PFSK-1 (cell line): Measurements from ENCODE around the gene MAN1A2.

Experiments used
- FOXP2 ChIP-seq: optimal IDR thresholded peaks from 2 replicates; pipeline ENCODE3; 2011; ENCODE audit warnings: borderline replicate concordance, control low read depth, inconsistent platforms; ENCODE audit not compliant: insufficient read depth; ENCODE audit errors: extremely low read length, extremely low read depth
- POLR2AphosphoS5 ChIP-seq: IDR thresholded peaks from 2 replicates; pipeline ENCODE4 v1.6.1; 2012; ENCODE audit warnings: low read depth, mild to moderate bottlenecking, control low read depth, low read length, moderate library complexity
- SIN3A ChIP-seq: IDR thresholded peaks from 2 replicates; pipeline ENCODE4 v1.6.1; 2012; ENCODE audit warnings: mild to moderate bottlenecking, low read length, moderate library complexity, borderline replicate concordance; ENCODE audit not compliant: insufficient read depth
- TAF1 ChIP-seq: IDR thresholded peaks from 2 replicates; pipeline ENCODE4 v1.6.1; 2012; ENCODE audit warnings: low read length, control low read depth, borderline replicate concordance; ENCODE audit not compliant: insufficient read depth
- TF ChIP-seq, protein P1 (sequence below), 2 experiments: IDR thresholded peaks; 2 replicates each; pipeline versions ENCODE4 v1.6.1 to v1.8.0; 2011 to 2012; ENCODE audit warnings: low read depth in 2 of 2, low read length in 2 of 2, control low read depth in 1 of 2, inconsistent platforms in 1 of 2, mild to moderate bottlenecking in 1 of 2, moderate library complexity in 1 of 2; ENCODE audit not compliant: insufficient read depth in 1 of 2

The MAN1A2 gene

GRCh38 chr1:117523111-117523510, 155.9 kb downstream of the MAN1A2 start:
- no peak for TF ChIP-seq TAF1
- TF ChIP-seq, protein P1, sequence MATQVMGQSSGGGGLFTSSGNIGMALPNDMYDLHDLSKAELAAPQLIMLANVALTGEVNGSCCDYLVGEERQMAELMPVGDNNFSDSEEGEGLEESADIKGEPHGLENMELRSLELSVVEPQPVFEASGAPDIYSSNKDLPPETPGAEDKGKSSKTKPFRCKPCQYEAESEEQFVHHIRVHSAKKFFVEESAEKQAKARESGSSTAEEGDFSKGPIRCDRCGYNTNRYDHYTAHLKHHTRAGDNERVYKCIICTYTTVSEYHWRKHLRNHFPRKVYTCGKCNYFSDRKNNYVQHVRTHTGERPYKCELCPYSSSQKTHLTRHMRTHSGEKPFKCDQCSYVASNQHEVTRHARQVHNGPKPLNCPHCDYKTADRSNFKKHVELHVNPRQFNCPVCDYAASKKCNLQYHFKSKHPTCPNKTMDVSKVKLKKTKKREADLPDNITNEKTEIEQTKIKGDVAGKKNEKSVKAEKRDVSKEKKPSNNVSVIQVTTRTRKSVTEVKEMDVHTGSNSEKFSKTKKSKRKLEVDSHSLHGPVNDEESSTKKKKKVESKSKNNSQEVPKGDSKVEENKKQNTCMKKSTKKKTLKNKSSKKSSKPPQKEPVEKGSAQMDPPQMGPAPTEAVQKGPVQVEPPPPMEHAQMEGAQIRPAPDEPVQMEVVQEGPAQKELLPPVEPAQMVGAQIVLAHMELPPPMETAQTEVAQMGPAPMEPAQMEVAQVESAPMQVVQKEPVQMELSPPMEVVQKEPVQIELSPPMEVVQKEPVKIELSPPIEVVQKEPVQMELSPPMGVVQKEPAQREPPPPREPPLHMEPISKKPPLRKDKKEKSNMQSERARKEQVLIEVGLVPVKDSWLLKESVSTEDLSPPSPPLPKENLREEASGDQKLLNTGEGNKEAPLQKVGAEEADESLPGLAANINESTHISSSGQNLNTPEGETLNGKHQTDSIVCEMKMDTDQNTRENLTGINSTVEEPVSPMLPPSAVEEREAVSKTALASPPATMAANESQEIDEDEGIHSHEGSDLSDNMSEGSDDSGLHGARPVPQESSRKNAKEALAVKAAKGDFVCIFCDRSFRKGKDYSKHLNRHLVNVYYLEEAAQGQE (IDR thresholded peaks at IDR 0.05; ENCODE audit: insufficient read depth in 1 of 2, low read depth in 2 of 2, low read length in 2 of 2): no peak
- no peak for TF ChIP-seq FOXP2
- TF ChIP-seq SIN3A: no peak
- TF ChIP-seq POLR2AphosphoS5: no peak

DNA sequence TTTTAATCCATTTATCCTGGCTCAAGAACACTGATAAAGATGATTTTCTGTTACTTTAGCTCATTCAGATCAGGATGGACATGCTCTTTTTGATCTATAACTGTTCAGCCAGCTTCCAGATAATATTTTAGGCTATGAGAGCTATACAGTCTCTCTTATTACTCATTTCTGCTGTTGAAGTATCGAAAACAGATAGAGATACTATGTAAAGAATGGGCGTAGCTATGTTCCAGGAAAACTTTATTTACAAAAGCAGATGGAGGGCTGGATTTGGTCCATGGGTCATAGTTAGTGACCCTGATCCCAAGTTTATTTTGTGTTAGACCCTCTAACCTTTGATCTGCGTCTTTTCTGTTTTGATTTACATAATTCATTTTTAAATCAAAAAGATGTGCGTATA, 159.8 kb downstream of the MAN1A2 start:
- TF ChIP-seq, protein P1 (IDR thresholded peaks at IDR 0.05; ENCODE audit: insufficient read depth in 1 of 2, low read depth in 2 of 2, low read length in 2 of 2): no peak

DNA sequence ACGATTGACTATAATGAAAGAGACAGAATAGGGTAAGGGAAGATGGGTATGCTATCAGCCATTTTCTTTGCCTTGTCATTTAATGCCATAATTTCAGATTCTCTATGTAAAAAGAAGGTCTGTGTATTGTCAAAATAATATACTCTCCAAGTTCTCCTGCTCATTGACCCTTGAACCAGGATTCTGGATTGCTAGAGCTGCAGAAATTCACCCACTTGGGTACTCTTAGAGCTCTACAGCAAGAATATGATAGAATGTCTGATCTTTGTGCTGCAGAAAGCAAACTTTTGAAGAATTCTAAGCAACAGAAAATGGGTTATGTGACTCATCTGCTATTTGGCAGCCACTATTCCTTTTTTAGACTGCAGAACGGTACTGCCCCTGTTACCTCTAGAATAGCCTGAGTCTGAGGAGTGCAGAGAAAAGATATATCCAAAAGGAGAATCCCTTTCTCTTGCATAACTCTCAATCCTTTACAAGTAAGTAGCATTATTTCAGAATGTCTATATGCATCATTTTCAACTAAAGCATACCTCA, 160.4 kb downstream of the MAN1A2 start:
- TF ChIP-seq FOXP2: no peak
- no peak for TF ChIP-seq SIN3A
- TF ChIP-seq, protein P1 (IDR thresholded peaks at IDR 0.05; ENCODE audit: insufficient read depth in 1 of 2, low read depth in 2 of 2, low read length in 2 of 2): no peak
- no peak for TF ChIP-seq POLR2AphosphoS5

DNA sequence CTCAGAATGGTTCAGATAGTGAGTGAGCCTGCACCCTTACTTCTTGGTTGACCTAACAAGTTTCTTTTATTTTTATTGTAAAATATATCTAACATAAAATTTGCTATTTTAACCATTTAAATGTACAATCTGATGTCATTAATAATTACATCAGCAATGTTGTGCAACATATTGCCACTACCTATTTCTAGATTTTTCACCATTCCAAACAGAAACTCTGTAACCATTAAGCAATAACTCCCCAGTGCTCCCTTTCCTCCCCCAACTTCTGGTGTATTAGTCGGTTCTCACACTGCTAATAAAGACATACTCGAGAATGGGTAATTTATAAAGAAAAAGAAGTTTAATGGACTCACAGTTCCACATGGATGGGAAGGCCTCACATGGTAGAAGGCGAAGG, 162.4 kb downstream of the MAN1A2 start:
- no peak for TF ChIP-seq TAF1
- no peak for TF ChIP-seq FOXP2
- TF ChIP-seq SIN3A: no peak
- no peak for TF ChIP-seq POLR2AphosphoS5
- TF ChIP-seq, protein P1 (IDR thresholded peaks at IDR 0.05; ENCODE audit: insufficient read depth in 1 of 2, low read depth in 2 of 2, low read length in 2 of 2): no peak

- TF ChIP-seq FOXP2 (no peak), SIN3A (no peak), TAF1 (no peak), POLR2AphosphoS5 (no peak)
- TF ChIP-seq, protein P1 (IDR thresholded peaks at IDR 0.05; ENCODE audit: insufficient read depth in 1 of 2, low read depth in 2 of 2, low read length in 2 of 2): no peak
Measured at GRCh38 chr1:117531222-117531621, 164.0 kb downstream of the MAN1A2 start.
